SIG-M5 treated with dmso at 0.1 percent for 504 hours (cell line): ENCODE measurements around the gene LRRC27.

Experiments used
- DNase-seq: peaks from one replicate; lab custom pipeline; 2025; ENCODE audit not compliant: unreplicated experiment; lab: John Stamatoyannopoulos, UW

Gene LRRC27

GRCh38 chr10:132412316-132413192 is 80.6 kb downstream of the LRRC27 start:
- DNase-seq, result no peak

- no peak for DNase-seq
These were observed 81.5 kb downstream of the LRRC27 start for GRCh38 chr10:132413226-132414205.

GRCh38 chr10:132414402-132415016 is 82.5 kb downstream of the LRRC27 start:
- DNase-seq, result no peak

- DNase-seq, result no peak
These were observed 83.3 kb downstream of the LRRC27 start for GRCh38 chr10:132415255-132415654.

- no peak for DNase-seq
These were observed 84.0 kb downstream of the LRRC27 start for GRCh38 chr10:132415956-132416355.

GRCh38 chr10:132416566-132417256 is 84.7 kb downstream of the LRRC27 start:
- no peak for DNase-seq

- no peak for DNase-seq
These were observed 85.4 kb downstream of the LRRC27 start for GRCh38 chr10:132417257-132417910.

- DNase-seq, result no peak
These were observed 86.0 kb downstream of the LRRC27 start for GRCh38 chr10:132417957-132418441.

GRCh38 chr10:132418527-132419416 is 86.8 kb downstream of the LRRC27 start:
- peak; percentile 52 for DNase-seq

GRCh38 chr10:132419538-132420468 is 87.8 kb downstream of the LRRC27 start:
- no peak for DNase-seq

- DNase-seq, result no peak
These were observed 88.5 kb downstream of the LRRC27 start for GRCh38 chr10:132420469-132420980.

- DNase-seq, result peak; percentile 77
These were observed 89.2 kb downstream of the LRRC27 start for GRCh38 chr10:132420981-132421846.

GRCh38 chr10:132421847-132422751 is 90.1 kb downstream of the LRRC27 start:
- no peak for DNase-seq

GRCh38 chr10:132422903-132423825 is 91.2 kb downstream of the LRRC27 start:
- DNase-seq, result no peak
